Measurements from ENCODE around the gene MT1B.

MT1B gene

DNA sequence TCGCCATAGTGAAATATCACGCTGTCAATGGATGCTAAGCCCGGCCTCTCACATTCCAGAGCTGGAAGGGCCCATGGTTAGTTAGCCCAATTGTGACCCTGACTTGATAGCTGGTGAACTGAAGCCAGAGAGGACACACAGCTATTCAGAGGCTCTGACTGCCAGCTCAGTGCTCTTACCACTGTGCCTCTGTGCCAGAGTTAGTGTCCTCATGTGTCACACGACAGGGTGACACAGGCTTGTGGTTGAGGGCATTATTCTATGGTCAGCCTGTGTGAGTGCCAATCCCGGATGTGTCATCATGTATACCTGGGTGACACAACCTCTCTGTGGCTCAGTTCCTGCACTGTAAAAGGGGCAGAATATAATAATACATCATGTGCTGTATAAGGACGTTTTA lies 28.1 kb downstream of the MT1B start:
- TF ChIP-seq, protein P1, sequence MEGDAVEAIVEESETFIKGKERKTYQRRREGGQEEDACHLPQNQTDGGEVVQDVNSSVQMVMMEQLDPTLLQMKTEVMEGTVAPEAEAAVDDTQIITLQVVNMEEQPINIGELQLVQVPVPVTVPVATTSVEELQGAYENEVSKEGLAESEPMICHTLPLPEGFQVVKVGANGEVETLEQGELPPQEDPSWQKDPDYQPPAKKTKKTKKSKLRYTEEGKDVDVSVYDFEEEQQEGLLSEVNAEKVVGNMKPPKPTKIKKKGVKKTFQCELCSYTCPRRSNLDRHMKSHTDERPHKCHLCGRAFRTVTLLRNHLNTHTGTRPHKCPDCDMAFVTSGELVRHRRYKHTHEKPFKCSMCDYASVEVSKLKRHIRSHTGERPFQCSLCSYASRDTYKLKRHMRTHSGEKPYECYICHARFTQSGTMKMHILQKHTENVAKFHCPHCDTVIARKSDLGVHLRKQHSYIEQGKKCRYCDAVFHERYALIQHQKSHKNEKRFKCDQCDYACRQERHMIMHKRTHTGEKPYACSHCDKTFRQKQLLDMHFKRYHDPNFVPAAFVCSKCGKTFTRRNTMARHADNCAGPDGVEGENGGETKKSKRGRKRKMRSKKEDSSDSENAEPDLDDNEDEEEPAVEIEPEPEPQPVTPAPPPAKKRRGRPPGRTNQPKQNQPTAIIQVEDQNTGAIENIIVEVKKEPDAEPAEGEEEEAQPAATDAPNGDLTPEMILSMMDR (IDR thresholded peaks at IDR 0.05; ENCODE audit: extremely low read depth, missing control alignments) = no peak
- DNase-seq (ENCODE audit: low spot score) = no peak

DNA sequence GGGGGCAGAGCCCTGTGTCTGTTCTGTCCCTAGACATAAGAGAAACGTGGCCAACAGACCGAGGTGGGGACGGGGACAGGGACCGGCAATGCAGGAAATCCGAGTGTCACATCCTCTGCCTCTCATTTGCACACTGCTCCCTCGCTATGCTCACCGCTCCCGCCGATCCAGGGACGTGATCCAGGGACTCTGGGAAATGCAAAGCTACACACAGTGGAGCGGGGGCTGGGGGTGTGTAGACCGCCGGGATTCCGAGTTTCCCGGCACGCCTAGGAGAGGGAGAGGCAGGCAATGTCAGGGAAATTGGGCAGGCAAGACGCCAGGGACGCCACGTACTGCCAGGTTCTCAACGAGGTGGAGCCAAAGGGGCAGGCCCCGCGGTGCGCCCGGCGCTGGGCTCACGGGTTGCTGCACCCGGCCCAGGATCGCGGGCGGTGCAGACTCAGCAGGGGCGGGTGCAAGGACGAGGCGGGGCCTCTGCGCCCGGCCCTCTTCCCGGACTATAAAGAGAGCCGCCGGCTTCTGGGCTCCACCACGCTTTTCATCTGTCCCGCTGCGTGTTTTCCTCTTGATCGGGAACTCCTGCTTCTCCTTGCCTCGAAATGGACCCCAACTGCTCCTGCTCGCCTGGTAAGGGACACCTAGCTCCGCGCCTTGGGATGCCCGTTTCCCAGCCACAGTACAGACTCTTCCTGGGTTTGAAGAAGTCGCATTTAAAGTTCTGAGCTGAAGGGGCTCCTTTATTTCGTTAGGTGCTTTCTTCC lies 30.4 kb downstream of the MT1B start, which contains the start of gene MT1X:
Gene MT1X, plus strand, starts transcription at position 532 of the 764 bp plus-strand sequence. Its CDS starts 71 bp downstream, at position 603.
- TF ChIP-seq, protein P1 (IDR thresholded peaks at IDR 0.05; ENCODE audit: extremely low read depth, missing control alignments) = no peak
- peak; percentile 88 for DNase-seq (ENCODE audit: low spot score)

DNA sequence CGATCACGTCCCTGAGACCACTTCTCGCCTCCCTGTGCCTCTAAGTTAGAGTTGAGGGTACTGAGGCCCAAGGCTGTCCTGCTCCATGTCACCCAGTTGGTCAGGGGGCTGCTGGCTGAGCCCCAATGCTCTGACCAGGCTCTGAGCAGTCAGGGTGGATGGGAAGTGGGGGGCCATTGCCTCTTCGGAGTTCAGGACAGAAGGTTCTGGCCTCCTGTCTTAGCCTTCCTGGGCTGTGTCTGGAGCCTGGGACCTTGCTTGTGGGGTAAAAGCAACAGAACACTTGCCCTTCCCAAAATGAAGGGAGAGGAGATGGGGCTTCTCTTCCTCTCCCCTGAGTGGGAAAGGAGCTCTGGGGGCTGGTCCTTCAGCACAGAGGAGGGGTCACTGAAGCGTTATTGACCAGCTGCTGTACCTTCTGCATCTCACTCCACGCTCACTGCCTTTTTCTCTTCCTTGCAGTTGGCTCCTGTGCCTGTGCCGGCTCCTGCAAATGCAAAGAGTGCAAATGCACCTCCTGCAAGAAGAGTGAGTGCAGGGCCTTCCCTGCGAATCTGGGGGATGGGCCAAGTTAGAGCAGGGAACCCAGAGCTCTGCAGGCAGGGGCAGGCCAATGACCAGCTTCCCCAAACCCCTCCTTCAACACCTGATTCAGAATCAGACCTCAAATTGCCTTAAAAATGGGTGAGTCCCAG lies 31.2 kb downstream of the MT1B start:
- no peak for DNase-seq (ENCODE audit: low spot score)
- TF ChIP-seq, protein P1 (IDR thresholded peaks at IDR 0.05; ENCODE audit: extremely low read depth, missing control alignments) = no peak

DNA sequence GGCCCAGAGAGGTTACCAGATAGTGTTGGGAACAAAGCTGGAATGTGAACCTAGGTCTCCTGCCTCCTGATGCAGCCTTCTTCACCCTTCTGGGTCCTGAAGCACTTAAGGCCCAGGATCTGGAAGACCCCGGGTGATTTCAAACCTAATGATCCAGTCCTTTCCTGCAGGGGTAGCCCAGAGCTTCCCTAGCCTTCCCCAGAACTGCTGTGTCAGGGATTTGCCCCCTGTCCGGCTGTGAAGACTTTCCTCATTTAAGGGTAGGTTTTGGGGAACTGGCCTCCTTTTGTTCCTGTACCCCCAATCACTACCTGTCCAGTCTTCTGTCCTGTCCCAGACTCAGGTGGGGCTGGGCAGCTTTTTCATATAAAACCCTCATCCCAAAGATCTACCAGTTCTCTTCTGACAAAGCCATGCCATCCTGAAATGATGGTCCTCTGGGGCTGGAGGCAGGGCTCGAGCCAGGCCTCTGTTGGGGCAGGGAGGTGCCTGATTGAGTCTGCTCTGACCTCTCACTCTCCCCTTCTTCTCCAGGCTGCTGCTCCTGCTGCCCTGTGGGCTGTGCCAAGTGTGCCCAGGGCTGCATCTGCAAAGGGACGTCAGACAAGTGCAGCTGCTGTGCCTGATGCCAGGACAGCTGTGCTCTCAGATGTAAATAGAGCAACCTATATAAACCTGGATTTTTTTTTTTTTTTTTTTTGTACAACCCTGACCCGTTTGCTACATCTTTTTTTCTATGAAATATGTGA lies 31.9 kb downstream of the MT1B start:
- no peak for DNase-seq (ENCODE audit: low spot score)
- TF ChIP-seq, protein P1 (IDR thresholded peaks at IDR 0.05; ENCODE audit: extremely low read depth, missing control alignments) = no peak

DNA sequence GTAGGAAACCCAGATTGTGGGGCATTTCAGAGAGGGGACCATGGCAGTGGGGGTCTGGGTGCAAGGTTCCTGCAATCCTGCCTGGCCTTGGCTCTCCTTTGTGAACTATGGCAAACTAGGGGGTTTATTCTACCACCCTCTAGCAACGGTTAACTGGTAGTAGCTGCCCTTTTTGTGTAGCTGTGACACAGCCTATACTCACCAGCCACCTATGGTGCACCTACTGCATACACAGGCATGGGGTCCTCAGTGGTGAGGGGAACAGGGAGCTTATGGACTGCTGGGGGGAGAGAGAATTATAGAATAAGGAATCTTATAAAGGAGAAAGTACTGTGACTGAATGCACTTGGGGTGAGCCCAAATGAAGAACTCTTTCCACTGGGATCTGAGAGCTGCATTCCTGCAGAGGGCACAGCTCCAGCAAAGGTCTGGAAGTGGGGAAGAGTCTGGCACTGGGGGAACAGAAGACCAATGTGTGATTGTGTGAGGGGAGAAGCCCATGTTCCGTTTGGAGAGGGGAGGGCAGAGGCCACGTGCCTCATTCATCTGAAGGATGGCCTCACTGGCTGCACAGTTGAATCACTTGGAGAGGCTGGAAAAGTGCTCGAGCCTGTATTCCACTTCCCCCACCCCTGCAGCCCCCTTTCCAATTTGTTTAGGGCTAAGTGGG lies 32.7 kb downstream of the MT1B start:
- DNase-seq (ENCODE audit: low spot score) = no peak
- TF ChIP-seq, protein P1 (IDR thresholded peaks at IDR 0.05; ENCODE audit: extremely low read depth, missing control alignments) = no peak

DNA sequence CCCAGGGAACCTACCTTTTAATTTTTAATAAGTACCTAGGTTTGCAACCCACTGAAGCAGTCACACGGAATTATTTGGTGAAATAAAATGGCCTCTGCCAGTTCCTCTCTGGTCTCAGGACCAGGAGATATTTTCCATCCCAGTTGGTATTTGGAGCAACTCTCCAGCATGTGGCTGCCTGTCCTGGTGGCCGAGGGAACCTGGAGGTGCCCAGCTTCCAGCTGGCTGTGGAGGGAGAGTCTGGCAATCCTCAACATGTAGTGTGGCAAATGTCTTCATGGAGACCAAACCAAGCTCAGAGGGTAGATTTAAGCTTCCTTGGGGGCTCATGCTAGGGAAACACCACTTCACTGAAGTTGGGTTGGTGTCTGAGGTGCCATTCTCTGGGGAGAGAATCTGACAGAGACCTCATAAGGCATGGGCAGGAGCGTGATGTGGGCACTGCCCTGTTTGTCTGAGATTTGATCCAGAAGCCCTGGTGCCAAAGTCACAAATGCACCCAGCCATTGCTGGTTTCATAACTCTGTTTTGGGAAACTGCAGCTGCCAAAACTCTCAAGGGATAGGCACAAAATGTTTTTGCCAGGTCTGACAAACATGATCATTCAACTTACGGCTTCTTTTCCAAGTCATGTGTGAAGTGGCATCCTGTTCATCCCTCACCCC lies 33.4 kb downstream of the MT1B start:
- TF ChIP-seq, protein P1 (IDR thresholded peaks at IDR 0.05; ENCODE audit: extremely low read depth, missing control alignments) = no peak
- no peak for DNase-seq (ENCODE audit: low spot score)
